NCI-H446 (cell line): ENCODE measurements around the gene AGMO.
A peak's percentile ranks its signal among the peaks of the same experiment; 100 is the strongest.
"Not testable (repeated sequence)": the region's sequence is repeated elsewhere in the genome, so short reads cannot be mapped to it uniquely, and the experiment has no call there.

Experiments used
- DNase-seq, 2 experiments: peaks; one replicate each; lab custom pipeline; 2025; lab: John Stamatoyannopoulos, UW

AGMO gene

DNA sequence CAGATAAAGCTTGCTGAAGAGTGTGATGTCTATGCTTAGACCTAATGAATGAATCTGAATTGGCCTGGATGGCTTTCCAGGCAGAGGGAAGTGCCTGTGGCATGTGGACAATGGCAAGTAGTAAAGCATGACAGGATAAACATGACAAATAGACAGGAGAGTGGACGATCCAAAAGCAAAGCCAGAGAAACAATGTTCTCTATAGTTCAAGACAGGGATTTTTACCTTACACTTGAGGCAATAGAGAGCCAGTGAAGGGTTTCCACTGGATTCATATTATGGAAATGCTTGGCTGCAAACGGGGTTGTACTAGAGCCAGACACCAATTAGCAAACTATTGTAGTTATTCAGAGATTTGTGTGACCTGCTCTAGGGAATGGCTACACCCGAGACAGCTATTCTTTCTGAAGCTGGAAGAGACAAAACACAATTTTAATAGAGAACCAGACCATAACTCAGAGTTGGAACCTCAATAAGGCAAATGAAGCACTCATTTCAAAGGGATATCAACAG is 2.3 kb downstream of the AGMO start:
- peak in 1 of 2 experiments; percentile 10 for DNase-seq

DNA sequence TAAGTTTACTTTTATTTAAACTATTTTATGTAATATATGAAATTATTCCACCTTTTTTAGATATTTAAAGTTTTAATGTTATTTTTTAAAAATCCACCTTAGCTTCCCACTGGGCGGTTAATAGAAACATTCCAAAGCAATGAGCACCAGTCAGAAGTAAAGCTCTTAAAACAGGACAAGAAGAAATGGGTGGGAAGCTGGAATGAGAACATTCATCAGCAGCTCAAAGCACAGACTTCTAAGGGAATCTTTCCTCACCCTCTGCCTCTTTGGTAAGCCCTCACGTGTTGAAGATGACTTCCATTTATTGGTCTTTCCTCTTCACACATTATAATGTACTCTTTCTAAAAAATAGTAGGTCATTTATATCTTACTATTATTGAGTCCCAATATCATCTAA is 3.1 kb downstream of the AGMO start:
- DNase-seq, result no peak

DNA sequence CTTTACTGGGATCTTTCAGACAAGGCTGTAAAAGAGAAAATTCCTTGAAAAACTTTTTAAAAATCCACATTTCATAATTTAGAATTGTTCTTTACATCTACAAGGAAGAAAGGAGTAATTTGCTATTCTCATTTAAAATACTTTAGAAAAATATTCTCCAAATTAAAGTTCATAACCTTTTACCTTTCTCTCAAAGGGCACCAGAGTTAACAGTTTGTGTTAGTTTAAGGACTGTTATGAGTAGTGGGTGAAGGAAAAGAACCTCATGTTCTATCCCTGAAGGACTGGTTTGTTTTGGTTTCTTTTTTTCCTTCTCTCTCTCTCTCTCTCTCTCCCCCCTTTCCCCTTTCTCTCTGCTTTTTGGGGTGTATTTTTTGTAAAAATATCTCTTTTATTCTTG is 4.1 kb downstream of the AGMO start:
- DNase-seq, result no peak

DNA sequence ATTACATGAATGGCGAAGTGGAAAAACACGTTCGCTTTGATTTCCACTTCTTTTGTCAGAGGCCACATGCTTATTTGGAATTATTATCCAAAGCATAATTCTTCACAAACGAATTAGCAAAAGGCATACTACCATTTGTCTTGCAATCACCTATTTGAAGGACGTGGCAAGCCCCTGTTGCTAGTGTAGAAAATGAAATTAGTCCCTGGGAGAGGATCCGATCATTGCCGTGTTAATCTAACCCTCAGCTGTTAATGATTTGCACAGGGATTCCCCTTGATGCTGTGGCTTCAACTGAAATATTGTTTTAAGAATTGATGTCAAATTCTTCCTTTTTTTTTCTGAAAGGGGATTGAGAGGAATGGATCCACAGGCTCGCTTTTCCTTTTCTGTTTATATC is 4.6 kb downstream of the AGMO start:
- DNase-seq, result no peak

DNA sequence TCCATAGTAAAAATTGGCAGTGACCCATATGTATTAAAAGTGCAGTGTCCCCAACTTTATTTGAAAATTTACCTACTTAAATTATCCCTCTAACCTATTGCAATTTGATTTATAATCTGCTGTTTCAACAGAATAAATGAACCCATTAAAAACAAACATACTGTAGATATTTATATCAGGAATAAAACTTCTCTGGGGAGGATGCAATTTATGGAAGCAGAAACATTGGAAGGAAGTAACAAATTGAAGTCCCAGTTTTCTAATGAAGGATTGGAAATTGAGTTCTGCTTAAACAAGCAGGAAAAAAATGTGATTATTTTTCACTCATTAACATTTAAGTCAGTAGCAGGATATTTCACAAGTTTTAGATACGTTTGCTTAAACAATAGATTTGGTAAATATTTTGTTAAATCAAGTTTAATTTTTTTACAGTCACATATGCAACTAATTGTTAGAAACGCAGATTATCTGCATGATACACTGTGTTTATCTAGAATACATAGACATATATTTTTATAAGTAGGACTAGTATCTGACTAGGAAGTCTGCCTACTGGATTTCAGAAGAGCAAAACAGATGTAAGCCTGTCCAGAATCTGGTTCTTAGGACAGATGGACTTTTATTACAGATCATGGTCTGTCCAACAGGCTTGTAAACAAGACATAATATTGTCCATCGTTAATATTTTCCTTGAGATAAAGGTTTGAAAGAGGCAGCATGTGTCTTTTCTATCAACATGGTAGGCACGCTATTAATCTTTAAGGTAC is 5.3 kb downstream of the AGMO start:
- DNase-seq, result no peak

DNA sequence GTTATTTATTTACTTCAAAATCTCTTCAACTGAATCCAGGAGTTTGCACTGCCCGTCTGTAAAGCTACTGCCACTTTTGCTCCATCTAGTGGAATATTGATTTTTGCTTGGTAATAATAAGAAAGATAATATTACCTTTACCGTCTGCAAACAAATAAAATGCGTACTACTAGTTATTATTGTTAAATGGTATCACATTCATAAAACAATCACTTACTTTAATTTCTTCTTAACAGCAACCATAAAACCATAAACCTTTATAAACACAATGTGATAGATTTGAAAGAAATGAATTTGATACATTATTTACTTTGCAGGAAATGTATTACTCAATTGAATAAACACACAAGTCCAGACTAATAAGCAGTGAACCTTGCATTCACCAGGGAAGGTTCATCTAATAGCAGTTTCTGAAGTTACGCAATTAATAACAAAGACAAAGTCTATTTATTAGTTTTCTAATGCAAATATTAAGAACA is 6.4 kb downstream of the AGMO start:
- peak in 1 of 2 experiments; percentile 52 for DNase-seq

DNA sequence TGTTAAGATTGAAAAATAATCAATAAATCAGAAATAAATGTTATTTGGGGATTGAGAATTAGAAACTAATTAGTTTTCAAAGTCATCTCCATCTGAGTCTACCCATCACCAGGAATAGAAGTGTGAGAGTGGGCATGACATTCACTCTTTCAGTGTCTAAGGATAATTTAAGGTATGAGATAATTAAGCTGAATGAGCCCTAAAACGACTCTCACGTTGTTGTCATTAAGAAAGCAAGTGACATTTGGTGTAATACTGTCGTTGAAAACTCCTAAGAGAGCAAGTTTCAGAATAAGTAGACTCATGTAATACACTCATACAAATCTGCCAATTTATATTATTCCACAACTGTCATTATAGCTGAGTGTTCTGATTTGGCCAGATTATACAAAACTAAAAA is 7.1 kb downstream of the AGMO start:
- no peak for DNase-seq

DNA sequence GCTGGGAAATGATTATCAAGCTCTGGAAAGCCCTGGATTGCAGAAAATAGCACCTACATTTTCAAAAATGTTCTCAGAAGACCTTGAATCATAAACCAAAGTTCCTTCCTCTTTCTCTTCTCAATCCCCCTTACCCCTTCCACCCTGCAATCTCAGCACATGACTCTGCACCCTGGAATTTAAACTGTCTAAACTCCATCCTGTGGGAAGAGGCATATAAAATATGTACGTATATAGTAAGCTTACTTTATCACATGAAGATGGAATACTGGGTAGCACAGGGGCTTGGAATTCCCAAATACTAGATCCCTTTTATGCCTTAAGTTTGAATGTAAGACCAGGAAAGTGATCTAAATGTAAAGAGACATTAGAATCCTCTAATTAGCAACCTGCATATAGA is 7.7 kb downstream of the AGMO start:
- DNase-seq, result no peak

DNA sequence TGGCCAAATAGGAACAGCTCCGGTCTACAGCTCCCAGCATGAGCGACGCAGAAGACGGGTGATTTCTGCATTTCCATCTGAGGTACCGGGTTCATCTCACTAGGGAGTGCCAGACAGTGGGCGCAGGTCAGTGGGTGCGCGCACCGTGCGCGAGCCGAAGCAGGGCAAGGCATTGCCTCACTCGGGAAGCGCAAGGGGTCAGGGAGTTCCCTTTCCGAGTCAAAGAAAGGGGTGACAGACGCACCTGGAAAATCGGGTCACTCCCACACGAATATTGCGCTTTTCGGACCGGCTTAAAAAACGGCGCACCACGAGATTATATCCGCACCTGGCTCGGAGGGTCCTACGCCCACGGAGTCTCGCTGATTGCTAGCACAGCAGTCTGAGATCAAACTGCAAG is 14.5 kb downstream of the AGMO start:
- DNase-seq, result not testable (repeated sequence)

DNA sequence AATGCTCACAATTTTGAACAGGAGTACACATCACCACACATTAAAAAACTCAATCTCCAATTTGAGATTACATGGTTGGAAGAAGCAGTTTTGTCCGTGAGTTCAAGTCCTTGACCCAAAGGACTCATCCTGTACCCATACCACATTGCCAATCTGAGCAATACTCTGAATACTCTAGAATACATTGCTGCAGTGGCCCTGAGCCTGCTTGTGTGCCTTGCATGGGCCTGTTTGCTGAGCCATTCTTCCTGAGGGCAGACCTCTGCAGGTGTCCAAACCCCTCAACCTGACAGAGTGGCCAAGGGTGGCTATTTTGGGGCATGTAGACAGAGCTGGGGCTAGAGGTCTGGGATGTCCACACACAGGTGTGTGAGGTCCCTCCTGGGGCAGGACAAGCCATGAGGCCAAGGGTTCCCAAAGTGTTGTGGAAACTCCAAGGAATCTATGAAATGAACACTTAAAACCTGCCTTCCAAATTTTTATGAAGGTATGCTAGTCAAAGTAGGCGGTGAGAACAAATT is 15.5 kb downstream of the AGMO start:
- no peak for DNase-seq

DNA sequence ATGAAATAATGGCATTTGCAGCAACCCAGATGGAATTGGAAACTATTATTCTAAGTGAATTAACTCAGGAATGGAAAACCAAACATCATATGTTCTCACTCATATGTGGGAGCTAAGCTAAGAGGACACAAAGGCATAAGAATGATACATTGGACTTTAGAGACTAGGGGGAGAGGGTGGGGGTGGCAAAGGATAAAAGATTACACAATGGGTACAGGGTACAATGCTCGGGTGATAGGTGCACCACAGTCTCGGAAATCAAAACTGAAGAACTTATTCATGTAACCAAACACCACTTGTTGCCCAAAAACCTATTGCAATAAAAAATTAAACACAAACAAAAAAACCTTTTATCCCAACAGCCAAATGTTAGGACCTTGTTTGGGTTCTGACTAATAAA is 17.8 kb downstream of the AGMO start:
- no peak for DNase-seq

DNA sequence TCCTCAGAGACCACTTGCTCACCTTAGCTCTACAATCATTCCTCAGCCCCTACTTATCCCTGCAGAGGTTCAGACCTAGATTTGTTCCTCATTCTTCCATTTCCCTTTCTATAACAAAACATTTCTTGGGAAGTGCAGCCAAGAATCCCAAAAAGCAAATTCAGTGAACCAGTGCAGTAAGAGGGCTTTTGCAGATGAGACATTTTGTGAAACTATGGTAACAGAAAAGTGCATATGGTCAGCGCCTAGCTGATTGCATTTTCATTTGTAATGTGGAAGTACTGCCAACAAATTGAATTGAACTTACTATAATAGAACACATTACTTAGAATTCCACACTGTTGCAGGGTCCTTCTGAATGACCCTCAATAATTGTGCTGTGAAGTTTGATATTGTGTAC is 18.6 kb downstream of the AGMO start:
- no peak for DNase-seq

DNA sequence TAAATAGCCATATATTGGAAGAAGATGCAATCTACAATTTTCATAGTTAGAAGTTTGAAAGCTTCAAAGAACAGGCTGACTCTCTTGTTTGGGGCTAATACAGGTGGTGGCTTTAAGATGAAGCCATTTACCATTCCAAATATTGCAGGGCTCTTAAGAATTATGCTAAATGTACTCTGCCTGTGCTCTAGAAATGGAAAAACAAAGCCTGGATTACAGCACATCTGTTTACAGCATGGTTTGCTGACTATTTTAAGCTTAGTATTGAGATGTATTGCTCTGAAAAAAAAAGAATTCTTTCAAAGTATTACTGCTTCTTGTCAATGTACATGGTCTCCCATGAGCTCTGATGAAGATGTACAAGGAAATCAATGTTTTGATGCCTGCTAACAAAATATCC is 34.2 kb downstream of the AGMO start:
- no peak for DNase-seq

DNA sequence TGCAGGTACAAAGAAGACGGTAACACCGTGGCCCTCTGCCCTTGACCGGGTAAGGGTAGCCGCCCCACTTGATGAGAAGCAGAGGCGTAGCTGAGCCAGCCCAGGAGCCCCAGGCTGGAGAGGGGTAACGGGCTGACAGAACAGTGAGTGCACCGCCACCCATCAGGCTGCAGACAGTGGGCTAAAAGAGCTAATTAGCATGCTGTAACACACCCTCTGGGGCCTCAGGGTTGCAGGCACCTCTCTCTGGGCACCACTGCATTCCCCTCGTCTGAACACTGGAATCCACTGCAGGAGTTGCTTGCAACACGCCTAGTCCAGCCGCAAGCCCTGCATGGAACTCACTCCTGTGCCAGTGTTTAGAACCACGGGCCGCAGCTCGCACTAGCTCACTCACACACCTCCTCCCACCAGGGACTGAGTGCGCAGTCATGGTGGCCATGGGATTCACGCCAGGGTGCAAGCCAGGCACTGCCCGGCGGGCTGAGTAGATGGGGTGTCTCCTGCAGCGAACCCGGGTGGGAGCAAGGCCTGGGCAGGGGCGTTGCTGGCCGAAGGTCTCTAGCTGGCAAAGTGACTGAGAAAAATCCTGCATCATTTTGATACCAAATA is 36.1 kb downstream of the AGMO start:
- no peak for DNase-seq

DNA sequence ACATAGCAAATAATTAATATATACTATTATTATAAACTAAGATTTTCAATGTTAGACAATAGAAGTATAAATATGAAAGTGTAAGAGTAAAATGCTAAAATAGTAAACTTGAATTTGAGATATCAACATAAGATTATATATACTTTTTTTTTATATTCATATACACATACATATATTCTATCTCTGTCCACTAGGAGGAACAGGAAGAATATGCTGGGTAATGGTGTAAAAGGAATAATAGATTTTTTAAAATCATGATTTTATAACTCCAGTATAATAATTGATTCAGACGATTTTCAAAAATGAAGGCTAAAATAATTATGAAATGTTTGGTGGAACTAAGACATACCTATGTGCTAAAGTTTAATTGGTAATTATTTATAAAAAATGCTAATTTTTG is 37.7 kb downstream of the AGMO start:
- no peak for DNase-seq

DNA sequence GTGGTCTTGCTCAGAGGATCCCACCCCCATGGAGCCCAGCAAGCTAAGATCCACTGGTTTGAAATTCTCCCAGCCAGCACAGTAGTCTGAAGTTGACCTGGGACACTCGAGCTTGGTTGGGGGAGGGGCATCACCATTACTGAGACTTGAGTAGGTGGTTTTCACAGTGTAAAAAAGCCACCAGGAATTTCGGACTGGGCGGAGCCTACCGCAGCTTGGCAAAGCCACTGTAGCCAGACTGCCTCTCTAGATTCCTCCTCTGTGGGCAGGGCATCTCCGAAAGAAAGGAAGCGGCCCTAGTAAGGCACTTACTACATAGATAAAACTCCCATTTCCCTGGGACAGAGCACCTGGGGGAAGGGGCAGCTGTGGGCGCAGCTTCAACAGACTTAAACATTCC is 44.0 kb downstream of the AGMO start:
- not testable (repeated sequence) for DNase-seq

DNA sequence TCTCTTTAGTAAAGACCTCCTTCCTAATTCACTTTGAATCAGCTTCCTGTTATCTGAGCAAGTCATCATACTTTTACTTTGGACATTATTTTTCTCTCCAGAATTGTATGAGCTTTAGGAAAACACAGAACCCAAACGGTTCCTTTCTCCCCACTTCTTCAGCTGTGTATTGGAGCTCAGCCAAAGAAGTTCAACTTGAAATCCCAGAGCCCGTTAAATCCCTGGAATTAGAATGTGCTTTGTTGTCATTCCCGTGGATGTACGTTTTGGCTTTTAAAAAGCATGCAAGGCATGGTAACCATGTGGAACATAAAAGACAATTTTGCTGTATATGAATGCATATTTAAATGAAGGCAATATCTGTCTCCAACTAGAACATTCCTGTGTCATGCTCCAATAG is 46.6 kb downstream of the AGMO start:
- no peak for DNase-seq

DNA sequence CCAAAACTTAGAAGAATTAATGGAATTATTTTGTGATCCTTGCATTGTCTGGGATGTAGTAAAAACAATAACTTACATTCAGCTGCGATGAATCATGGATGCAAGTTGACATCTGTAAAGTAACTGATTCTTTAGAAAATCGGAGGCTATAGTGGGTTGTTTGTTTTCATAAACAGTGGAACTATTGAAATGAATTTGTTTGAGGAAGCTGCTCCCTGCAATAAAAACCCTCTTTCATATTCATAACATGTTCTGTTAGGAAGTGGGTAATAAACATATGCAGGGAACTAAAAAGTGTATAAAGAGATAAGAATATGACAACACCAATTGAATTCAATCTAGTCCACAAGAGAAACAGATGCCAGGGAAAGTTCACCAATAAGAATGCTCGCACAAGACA is 53.6 kb downstream of the AGMO start:
- no peak for DNase-seq

DNA sequence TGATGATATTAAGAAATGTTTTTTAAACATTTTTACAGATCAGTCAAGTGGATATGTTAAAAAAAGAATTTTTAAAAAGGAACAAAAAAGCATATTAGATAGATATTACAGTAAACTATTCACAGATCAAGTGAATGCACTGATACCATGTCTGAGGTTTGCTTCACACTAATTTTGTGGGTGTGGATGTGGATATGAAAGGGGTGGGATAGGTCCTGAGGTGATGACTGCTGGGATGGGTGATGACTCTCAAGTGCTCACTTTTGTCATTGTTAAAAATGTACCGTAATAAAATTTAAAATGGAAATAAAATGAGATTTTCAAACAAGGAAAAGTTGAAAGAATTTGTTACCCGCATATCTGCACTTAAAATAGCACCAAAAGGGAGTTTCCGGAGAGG is 54.1 kb downstream of the AGMO start:
- DNase-seq, result no peak

DNA sequence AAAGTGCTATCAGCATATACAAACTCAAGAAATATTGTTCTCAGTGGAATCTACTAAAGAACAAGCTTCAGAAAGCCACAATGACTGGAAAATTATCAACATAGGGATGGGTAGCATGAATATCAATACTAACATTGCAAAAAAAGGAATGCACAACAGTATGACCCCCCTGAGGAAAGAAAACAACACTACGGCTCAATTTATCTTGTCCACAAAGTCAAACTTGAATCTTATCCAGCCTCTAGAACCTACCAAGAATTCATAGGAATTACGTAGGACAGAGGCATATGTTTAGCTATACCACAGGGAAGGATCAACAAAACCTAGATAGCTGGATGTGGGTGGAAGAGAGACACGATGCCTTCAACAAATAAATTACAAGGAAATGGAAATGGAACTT is 54.6 kb downstream of the AGMO start:
- DNase-seq, result no peak

DNA sequence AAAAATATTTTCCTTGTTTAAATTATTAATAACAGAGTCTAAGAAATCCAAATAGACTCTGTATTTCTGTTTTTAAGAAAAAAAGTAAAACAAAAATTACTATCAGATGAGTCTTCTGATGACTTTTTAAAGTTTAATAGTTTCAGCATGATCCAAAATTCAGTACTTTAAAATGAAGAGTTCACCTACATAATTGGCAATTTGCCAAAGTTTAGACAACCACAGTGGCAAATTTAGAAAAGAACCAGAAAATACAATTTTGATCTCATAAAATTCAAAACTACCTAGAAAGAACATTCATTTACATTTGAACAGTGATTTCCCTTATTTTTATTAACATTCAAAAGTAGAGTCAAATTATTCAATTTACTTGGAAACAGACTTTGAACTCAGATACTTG is 56.1 kb downstream of the AGMO start:
- peak in 1 of 2 experiments; percentile 10 for DNase-seq

DNA sequence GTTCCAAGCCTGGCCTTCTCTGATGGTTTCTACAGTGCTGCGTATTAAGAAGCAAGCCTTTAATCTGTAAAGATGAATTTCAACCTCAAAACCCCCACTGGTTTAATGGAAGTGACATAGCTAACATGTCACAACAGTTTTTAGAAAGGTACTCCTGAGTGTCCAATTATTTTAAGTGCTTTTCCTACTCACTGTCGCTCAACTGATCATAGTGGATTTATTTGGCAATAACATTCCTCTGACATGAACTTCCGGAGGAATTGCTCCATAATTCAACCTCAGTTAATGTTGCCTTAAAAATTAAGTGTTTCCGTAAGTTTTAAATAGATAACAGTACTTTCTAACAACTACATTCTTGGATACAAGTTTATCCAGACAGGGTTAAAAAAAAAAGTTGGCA is 57.5 kb downstream of the AGMO start:
- DNase-seq, result no peak

DNA sequence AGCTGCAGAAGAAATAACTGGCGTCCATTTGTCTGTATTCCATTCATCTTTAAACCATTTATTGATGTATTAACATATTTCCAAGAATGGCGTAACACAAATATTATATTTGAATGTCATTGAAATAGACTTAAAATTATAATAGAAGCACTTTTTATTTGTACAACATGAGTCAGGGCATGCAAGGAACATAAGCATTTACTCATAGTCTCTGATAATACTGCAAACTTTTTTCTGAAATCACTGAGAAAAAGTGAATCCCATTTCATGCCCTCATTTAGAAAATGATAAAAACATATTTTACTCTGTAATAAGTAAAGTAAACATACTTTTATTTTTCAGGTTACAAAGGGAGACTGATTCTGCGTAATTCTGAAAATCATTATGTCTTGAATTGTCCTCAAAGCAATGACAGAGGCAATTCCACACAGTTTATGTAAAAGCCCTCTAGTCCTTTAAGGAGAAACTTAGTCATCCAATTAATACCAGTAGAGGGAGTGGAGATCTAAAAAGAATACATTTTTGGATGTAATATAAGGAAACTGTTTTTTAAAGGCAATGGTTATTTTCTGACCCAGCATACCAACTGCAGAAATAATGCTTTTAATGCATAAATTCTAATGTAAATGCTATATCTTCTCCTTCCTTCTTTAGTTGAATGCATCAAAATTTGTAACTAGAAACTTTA is 58.1 kb downstream of the AGMO start:
- no peak for DNase-seq
